ENCODE measurements around the gene CSF2.
"Not testable (repeated sequence)": the region's sequence is repeated elsewhere in the genome, so short reads cannot be mapped to it uniquely, and the experiment has no call there.

CSF2 gene

DNA sequence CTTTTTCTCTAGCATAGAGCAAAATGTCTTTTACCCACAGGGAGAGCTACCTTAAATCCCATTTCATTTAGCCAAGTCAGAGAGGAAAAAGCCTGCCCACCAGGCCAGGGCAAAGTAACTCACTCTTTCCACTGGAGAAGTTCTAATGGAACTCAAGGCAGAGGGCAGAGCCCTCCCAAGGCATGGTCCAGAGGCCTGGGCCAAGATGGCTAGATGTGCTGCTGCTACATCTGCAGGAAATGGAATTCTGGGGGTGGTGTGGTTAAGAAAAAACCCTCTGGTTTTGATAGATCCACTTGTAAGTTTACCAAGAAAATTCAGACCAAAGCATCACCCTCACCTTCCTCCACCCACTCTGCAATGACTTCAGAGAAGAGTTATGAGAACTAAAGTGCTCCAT is 37.3 kb downstream of the CSF2 start:
- DNase-seq (ENCODE audit: low read depth): no peak

DNA sequence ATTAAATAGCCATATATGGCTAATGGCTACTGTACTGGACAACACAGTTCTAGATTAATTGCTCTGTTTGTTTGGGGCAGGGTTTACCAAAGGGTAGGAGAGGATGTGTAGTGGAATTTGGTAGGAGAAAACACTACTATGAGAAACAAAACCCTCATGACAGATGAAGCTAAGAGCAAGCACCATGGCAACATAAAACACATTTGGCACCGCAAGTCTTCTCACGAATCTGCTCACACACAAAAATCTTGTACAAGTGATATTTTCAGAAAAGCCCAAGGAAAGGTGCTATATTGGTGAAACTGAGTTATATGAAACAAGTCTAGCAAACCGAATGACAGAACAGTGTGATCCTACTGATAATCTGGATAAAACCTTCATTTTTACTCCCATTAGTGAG is 38.5 kb downstream of the CSF2 start:
- DNase-seq (ENCODE audit: low read depth): no peak

DNA sequence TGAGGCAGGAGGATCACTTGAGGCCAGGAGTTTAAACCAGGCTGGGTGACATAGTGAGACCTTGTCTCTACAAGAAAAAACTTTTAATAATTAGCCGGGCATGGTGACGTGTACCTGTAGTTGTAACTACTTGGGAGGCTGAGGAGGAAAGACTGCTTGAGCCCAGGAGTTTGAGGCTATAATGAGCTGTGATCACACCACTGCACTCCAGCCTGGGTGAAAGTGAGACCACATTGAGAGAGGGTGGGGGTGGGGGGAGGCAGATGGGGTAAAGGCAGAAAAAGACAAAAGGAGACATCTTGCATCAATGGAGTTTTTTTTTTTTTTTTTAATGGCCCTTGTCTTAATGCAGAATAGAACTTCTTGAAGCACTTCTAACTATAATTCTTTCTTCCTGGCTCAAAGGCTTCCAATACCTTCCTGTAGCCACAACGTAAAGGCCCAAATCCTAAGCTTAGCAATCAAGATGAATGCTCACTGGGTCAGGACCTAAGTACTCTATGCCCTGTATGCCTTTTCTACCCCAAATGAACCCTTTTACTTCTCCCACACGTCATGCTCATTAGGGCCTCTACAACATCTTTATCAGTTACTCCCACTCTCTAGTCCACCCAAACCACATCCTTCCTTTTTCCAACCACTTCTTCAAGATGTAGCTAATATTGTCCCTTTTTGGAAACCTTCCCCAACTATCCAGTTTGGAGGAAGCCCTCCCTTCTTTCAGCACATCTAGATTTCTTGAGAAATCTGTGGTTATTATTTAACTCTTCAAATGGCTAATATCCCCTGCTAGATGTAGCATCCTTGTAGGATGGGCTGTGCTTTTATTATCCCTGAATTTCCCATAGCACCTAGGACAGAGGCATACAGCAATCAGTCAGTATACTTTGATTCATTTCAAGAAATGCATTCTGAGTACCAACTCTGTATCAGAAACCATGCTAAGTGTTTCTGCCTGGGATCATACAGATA is 40.8 kb downstream of the CSF2 start:
- DNase-seq (ENCODE audit: low read depth): no peak

DNA sequence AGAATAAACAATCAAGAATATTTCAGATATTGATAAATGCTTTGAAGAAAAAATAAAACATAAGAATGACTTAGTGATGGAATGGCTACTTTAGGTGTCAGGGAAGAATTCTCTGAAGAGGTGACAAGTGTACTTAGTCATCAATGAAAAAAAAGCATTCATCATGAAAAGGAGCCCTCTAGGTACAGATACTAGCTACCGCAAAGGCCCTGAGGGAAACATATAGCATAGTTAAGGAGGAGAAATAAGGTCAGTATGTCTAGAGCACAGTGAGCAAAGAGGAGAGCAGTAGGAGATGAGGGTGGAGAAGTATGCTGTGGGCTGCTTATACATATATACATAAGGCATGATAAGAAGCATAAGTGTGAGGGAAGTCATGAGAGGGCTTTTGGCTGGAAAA is 41.8 kb downstream of the CSF2 start:
- no peak for DNase-seq (ENCODE audit: low read depth)

DNA sequence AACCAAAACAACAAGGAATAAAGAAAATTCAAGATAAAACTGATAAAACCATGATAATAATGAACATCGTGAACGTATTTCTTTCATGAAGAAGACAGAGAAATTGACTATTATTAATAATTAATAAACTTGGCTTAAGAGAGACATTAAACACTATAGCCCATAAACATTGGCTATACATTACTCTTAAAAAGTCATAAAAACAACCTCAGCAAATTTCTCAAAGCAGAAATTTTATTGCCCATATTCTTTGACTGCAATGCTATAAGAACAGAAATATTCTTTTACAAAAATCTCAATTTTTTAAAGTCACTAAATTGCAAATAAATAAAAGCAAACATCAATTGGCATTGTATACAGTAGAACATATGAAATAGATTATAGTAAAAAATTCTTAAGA is 42.5 kb downstream of the CSF2 start:
- no peak for DNase-seq (ENCODE audit: low read depth)

DNA sequence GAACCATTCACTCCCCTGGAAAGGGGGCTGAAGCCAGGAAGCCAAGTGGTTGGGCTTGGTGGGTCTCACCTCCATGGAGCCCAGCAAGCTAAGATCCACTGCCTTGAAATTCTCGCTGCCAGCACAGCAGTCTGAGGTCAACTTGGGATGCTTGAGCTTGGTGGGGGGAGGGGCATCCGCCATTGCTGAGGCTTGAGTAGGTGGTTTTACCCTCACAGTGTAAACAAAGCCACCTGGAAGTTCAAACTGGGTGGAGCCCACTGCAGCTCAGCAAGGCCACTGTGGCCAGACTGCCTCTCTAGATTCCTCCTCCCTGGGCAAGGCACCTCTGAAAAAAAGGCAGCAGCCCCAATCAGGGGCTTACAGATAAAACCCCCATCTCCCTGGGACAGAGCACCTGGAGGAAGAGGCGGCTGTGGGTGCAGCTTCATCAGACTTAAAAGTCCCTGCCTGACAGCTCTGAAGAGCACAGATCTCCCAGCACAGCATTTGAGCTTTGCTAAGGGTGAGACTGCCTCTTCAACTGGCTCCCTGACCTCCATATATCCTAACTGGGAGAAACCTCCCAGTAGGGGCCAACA is 43.4 kb downstream of the CSF2 start:
- DNase-seq (ENCODE audit: low read depth): not testable (repeated sequence)

DNA sequence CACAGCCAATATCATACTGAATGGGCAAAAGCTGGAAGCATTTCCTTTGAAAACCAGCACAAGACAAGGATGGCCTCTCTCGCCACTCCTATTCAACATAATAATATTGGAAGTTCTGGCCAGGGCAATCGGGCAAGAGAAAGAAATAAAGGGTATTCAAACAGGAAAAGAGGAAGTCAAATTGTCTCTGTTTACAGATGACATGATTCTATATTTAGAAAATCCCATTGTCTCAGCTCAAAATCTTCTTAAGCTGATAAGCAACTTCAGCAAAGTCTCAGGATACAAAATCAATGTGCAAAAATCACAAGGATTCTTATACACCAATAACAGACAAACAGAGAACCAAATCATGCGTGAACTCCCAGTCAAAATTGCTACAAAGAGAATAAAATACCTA is 47.1 kb downstream of the CSF2 start:
- not testable (repeated sequence) for DNase-seq (ENCODE audit: low read depth)

DNA sequence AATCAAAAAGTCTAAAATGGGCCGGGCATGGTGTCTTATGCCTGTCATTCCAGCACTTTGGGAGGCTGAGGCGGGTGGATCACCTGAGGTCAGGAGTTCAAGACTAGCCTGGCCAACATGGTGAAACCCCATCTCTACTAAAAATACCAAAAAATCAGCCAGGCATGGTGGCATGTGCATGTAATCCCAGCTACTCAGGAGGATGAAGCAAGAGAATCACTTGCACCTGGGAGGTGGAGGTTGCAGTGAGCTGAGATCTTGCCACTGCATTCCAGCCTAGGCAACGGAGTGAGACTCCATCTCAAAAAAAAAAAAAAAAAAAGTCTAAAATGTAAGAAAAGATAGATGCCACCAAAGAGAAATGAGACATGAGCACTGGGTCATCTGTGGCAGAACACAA is 49.4 kb downstream of the CSF2 start:
- not testable (repeated sequence) for DNase-seq (ENCODE audit: low read depth)

DNA sequence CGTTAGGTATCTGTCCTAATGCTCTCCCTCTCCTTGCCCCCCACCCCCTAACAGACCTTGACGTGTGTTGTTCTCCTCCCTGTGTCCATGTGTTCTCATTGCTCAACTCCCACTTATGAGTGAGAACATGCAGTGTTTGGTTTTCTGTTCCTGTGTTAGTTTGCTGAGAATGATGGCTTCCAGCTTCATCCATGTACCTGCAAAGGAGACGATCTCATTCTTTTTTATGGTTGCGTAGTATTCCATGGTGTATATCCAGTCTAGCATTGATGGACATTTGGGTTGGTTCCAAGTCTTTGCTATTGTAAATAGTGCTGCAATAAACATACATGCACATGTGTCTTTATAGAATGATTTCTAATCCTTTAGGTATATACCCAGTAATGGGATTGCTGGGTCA is 50.0 kb downstream of the CSF2 start:
- not testable (repeated sequence) for DNase-seq (ENCODE audit: low read depth)

All from stimulated activated CD8-positive, alpha-beta memory T cell treated with anti-CD3 and anti-CD28 coated beads, Interleukin-15, amount 100 ng/mL, for 1 hour (primary cell).